K562 (cell line): ENCODE data around the gene LAPTM5. TPM values are rescaled to one million over a fixed set of nuclear protein-coding genes. Genes with fewer than 3 reads are reported as not detected.

Experiments used
- AFF1 ChIP-seq, 2 experiments: fragments of 450-650 bp; IDR thresholded peaks; 2 replicates each; pipeline ENCODE4 v1.6.1; 2018; ENCODE audit warnings: mild to moderate bottlenecking in 2 of 2, low read depth in 1 of 2; ENCODE audit not compliant: partially characterized antibody in 2 of 2
- CREM ChIP-seq: IDR thresholded peaks from 2 replicates; pipeline ENCODE4 v1.6.1; 2014; ENCODE audit warnings: antibody characterized with exemption, low read depth
- HOXB6 ChIP-seq: fragments of 250-450 bp; sonication (Bioruptor Pico); IDR thresholded peaks from 2 replicates; pipeline ENCODE4 v1.5.1; 2022; ENCODE audit warnings: mild to moderate bottlenecking, borderline replicate concordance
- MBD1 ChIP-seq: fragments of 250-450 bp; sonication (Bioruptor Pico); IDR thresholded peaks from 2 replicates; pipeline ENCODE4 v1.8.0; 2022; ENCODE audit warnings: inconsistent platforms
- MEIS2 ChIP-seq: fragments of 450-650 bp; IDR thresholded peaks from 2 replicates; pipeline ENCODE4 v1.6.1; 2014; ENCODE audit warnings: mild to moderate bottlenecking; ENCODE audit not compliant: partially characterized antibody
- NCOA1 ChIP-seq: fragments of 450-650 bp; IDR thresholded peaks from 2 replicates; pipeline ENCODE4 v1.6.1; 2016; ENCODE audit warnings: low read depth
- PHB ChIP-seq: fragments of 250-450 bp; sonication (Bioruptor Pico); IDR thresholded peaks from 2 replicates; pipeline ENCODE4 v1.5.0; 2021
- PHF8 ChIP-seq: fragments of 200-600 bp; sonication (generic); IDR thresholded peaks from 2 replicates; pipeline ENCODE4 v1.6.1; 2012; ENCODE audit warnings: mixed run types, mild to moderate bottlenecking, inconsistent platforms, low read length, moderate library complexity, borderline replicate concordance
- POLR2G ChIP-seq: fragments of 200-400 bp; formaldehyde crosslinking; IDR thresholded peaks from 2 replicates; pipeline ENCODE4 v1.6.1; 2017; ENCODE audit warnings: low read depth, mild to moderate bottlenecking, antibody characterized with exemption, low read length, moderate library complexity
- RB1 ChIP-seq: fragments of 450-650 bp; IDR thresholded peaks from 2 replicates; pipeline ENCODE4 v1.6.1; 2017; ENCODE audit warnings: low read depth, mild to moderate bottlenecking
- RBBP5 ChIP-seq: fragments of 200-600 bp; sonication (generic); IDR thresholded peaks from 2 replicates; pipeline ENCODE4 v1.6.1; 2012; ENCODE audit warnings: borderline replicate concordance, mild to moderate bottlenecking, low read length, control low read depth, inconsistent platforms; ENCODE audit not compliant: insufficient read depth, poor library complexity, severe bottlenecking
- SMARCE1 ChIP-seq: fragments of 450-650 bp; IDR thresholded peaks from 2 replicates; pipeline ENCODE4 v1.7.1; 2016; ENCODE audit warnings: mild to moderate bottlenecking
- TEAD4 ChIP-seq, 2 experiments: sonication (generic) in 1 of 2; formaldehyde crosslinking in 1 of 2; IDR thresholded peaks; 2 replicates each; pipeline versions ENCODE4 v1.6.1 to v1.8.0; 2012 to 2022; ENCODE audit warnings: borderline replicate concordance in 1 of 2, inconsistent platforms in 1 of 2, low read length in 1 of 2, mild to moderate bottlenecking in 1 of 2, missing genetic modification reagents in 1 of 2
- ZNF174 ChIP-seq: fragments of 250-450 bp; sonication (Bioruptor Pico); IDR thresholded peaks from 2 replicates; pipeline ENCODE4 v1.4.0; 2020; ENCODE audit warnings: mild to moderate bottlenecking
- ZNF282 ChIP-seq: sonication (generic); formaldehyde crosslinking; IDR thresholded peaks from 2 replicates; pipeline ENCODE4 v1.8.1; 2023; ENCODE audit warnings: missing genetic modification reagents
- ZNF57 ChIP-seq: fragments of 450-650 bp; formaldehyde crosslinking; IDR thresholded peaks from 2 replicates; pipeline ENCODE4 v1.4.0; 2020; ENCODE audit warnings: mild to moderate bottlenecking, moderate library complexity
- polyA plus RNA-seq, 8 experiments: library from polyadenylated mRNA; depleted of rRNA in 4 of 8; stranded (reverse) in 5 of 8; unstranded in 3 of 8; fragments of >200 nt; fragmentation: Nextera tagmentation in 2 of 8; fragmentation: Illumina TruSeq in 1 of 8; extraction: Ambion mirVana in 2 of 8; extraction: Trizol in 1 of 8; gene quantifications; 2 replicates each; pipeline versions ENCODE4 v1.2.1 to v1.2.3, GENCODE V29; 2011 to 2014; ENCODE audit warnings: inconsistent platforms in 1 of 8, missing spikeins in 1 of 8
- total RNA-seq, 7 experiments: library from RNA; depleted of rRNA in 6 of 7; stranded (reverse); fragments of >200 nt in 6 of 7; fragmentation: Illumina TruSeq in 2 of 7; extraction: Trizol in 2 of 7; gene quantifications; 2 replicates each; pipeline versions ENCODE4 v1.2.1 to v1.2.3, GENCODE V29; 2011 to 2021; ENCODE audit warnings: low replicate concordance in 1 of 7
- TF ChIP-seq, protein P1 (sequence below): sonication (generic); formaldehyde crosslinking; IDR thresholded peaks from 2 replicates; pipeline ENCODE4 v1.8.0; 2023; ENCODE audit warnings: mild to moderate bottlenecking, missing genetic modification reagents

LAPTM5 gene
- total and polyA plus RNA-seq, 9 of the 15 experiments (the other 6 are each of a cell fraction or from before 2014, with no cell fraction given), result 2.4 to 47.3 (median 20.3) TPM

DNA sequence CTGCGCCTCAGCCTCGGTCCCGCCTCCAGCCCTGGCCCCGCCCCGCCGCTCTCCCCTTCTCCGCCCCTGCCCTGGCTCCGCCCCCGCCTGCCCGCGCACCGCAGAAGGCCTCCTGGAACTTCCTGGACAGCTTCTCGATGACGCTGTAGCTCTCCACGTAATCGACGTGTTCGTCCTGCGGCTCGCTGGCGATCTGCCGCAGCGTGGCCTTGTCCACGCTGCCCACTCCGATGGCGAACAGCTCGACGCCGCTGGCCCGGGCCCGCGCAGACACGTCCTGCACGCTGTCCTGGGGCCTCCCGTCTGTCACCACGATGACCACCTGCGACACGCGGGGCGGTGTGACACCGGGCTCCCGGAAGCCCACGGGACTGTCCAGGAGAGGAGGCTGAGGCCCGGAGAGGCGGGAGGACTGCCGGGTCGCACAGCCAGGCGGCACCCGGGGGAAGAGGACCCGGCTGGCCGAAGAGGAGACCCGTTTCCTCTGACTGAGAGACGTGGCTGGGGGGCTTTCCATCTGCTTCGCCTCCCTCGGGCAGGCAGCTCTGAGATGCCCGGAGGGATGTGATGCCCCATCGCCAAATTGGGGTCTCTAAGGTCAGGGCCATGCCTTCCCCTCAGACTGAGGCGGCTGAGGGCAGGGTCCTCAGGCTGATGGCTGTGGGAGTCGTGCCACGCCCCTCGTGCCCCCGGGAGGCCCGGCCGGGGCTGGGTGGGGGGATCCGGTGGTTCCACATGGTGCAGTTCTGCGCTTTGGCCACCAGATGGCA, 38.8 kb downstream of the LAPTM5 start (continued):
- TF ChIP-seq MBD1 (CRISPR knock-in tag), result no peak
- TF ChIP-seq ZNF174 (CRISPR knock-in tag), result no peak
- TF ChIP-seq ZNF57 (CRISPR knock-in tag), result 0 out of 2 replicates have a peak, but pooled peaks have one; percentile 80
- TF ChIP-seq CREM, result peak; percentile 97
- TF ChIP-seq HOXB6 (CRISPR knock-in tag), result peak; percentile 78; the same call in 1 of the 2 replicates
- 0 out of 2 replicates have a peak, but pooled peaks have one; percentile 11 for TF ChIP-seq PHB (CRISPR knock-in tag)
- peak; percentile 95; the same call in 1 of the 2 replicates for TF ChIP-seq PHF8
- peak; percentile 91 for TF ChIP-seq RB1
- peak; percentile 97 for TF ChIP-seq ZNF282 (CRISPR knock-in tag)
- peak in 1 of 2 experiments; percentile 52 for TF ChIP-seq AFF1 (IDR thresholded peaks at IDR 0.05; ENCODE audit: low read depth in 1 of 2, partially characterized antibody in 2 of 2)
- TF ChIP-seq POLR2G, result peak; percentile 97
- peak; percentile 23; the same call in 1 of the 2 replicates for TF ChIP-seq NCOA1
- TF ChIP-seq MEIS2, result peak; percentile 54
- peak; percentile 36; the same call in 1 of the 2 replicates for TF ChIP-seq SMARCE1
- peak; percentile 77 for TF ChIP-seq RBBP5
- TF ChIP-seq, protein P1, sequence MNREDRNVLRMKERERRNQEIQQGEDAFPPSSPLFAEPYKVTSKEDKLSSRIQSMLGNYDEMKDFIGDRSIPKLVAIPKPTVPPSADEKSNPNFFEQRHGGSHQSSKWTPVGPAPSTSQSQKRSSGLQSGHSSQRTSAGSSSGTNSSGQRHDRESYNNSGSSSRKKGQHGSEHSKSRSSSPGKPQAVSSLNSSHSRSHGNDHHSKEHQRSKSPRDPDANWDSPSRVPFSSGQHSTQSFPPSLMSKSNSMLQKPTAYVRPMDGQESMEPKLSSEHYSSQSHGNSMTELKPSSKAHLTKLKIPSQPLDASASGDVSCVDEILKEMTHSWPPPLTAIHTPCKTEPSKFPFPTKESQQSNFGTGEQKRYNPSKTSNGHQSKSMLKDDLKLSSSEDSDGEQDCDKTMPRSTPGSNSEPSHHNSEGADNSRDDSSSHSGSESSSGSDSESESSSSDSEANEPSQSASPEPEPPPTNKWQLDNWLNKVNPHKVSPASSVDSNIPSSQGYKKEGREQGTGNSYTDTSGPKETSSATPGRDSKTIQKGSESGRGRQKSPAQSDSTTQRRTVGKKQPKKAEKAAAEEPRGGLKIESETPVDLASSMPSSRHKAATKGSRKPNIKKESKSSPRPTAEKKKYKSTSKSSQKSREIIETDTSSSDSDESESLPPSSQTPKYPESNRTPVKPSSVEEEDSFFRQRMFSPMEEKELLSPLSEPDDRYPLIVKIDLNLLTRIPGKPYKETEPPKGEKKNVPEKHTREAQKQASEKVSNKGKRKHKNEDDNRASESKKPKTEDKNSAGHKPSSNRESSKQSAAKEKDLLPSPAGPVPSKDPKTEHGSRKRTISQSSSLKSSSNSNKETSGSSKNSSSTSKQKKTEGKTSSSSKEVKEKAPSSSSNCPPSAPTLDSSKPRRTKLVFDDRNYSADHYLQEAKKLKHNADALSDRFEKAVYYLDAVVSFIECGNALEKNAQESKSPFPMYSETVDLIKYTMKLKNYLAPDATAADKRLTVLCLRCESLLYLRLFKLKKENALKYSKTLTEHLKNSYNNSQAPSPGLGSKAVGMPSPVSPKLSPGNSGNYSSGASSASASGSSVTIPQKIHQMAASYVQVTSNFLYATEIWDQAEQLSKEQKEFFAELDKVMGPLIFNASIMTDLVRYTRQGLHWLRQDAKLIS (CRISPR knock-in tag), result peak; percentile 94
- TF ChIP-seq TEAD4 (IDR thresholded peaks at IDR 0.05; ENCODE audit: low read length), result peak; percentile 63
- TF ChIP-seq TEAD4 (CRISPR knock-in tag; IDR thresholded peaks at IDR 0.05; ENCODE audit: borderline replicate concordance), result peak; percentile 60; the same call in 1 of the 2 replicates
